Keratinocyte (primary cell): Measurements from ENCODE around the gene ALDH3B2. TPM values are rescaled to one million over a fixed set of nuclear protein-coding genes. Genes with fewer than 3 reads are reported as not detected.
A peak's percentile ranks its signal among the peaks of the same experiment; 100 is the strongest.

Experiments
- DNase-seq: peaks from one replicate; pipeline ENCODE4 v3.0.0-alpha.2; 2011; ENCODE audit warnings: low read depth, missing footprints, low spot score
- FAIRE-seq: peaks from 2 replicates; lab custom pipeline; 2011; peaks lifted over from hg19 to GRCh38; lab: Jason Lieb, UNC
- H2AFZ ChIP-seq: 2 replicates; pipeline ENCODE4 v1.6.0; 2012; ENCODE audit warnings: low read length, control low read depth, inconsistent platforms; ENCODE audit not compliant: control insufficient read depth
- H3K27ac ChIP-seq: 2 replicates; pipeline ENCODE4 v1.5.1; 2011; ENCODE audit warnings: low read length; ENCODE audit not compliant: control insufficient read depth, insufficient read depth
- H3K27me3 ChIP-seq: 3 replicates; pipeline ENCODE4 v1.6.0; 2011; ENCODE audit warnings: low read length; ENCODE audit not compliant: control insufficient read depth, insufficient read depth; ENCODE audit errors: extremely low read depth
- H3K36me3 ChIP-seq, 2 experiments: 2 replicates in 1 of 2; 3 replicates in 1 of 2; pipeline ENCODE4 v1.5.1; 2011; ENCODE audit warnings: low read length in 2 of 2, mild to moderate bottlenecking in 1 of 2; ENCODE audit not compliant: control insufficient read depth in 2 of 2, insufficient read depth in 2 of 2; ENCODE audit errors: extremely low read depth in 1 of 2
- H3K4me1 ChIP-seq: 3 replicates; pipeline ENCODE4 v1.5.1; 2011; ENCODE audit warnings: low read length; ENCODE audit not compliant: control insufficient read depth, insufficient read depth; ENCODE audit errors: extremely low read depth
- H3K4me2 ChIP-seq: 3 replicates; pipeline ENCODE4 v1.6.0; 2011; ENCODE audit warnings: low read depth, low read length; ENCODE audit not compliant: control insufficient read depth, insufficient read depth; ENCODE audit errors: extremely low read depth
- H3K4me3 ChIP-seq, 3 experiments: fragments of 200-600 bp in 1 of 3; sonication (generic) in 1 of 3; 2 replicates in 2 of 3; 3 replicates in 1 of 3; pipeline ENCODE4 v1.5.1; 2011 to 2016; ENCODE audit warnings: low read length in 3 of 3, mild to moderate bottlenecking in 3 of 3, control low read depth in 2 of 3, inconsistent platforms in 1 of 3, low read depth in 1 of 3, mixed read lengths in 1 of 3, mixed run types in 1 of 3, moderate library complexity in 1 of 3; ENCODE audit not compliant: control insufficient read depth in 2 of 3, insufficient read depth in 2 of 3; ENCODE audit errors: extremely low read depth in 1 of 3
- H3K79me2 ChIP-seq: 2 replicates; pipeline ENCODE4 v1.6.0; 2012; ENCODE audit warnings: low read length; ENCODE audit not compliant: control insufficient read depth, insufficient read depth
- H3K9ac ChIP-seq: 3 replicates; pipeline ENCODE4 v1.6.0; 2011; ENCODE audit warnings: low read length; ENCODE audit not compliant: control insufficient read depth, insufficient read depth; ENCODE audit errors: extremely low read depth
- H3K9me1 ChIP-seq: 3 replicates; pipeline ENCODE4 v1.6.0; 2011; ENCODE audit warnings: low read length; ENCODE audit not compliant: control insufficient read depth, insufficient read depth; ENCODE audit errors: extremely low read depth
- H3K9me3 ChIP-seq: 2 replicates; pipeline ENCODE4 v1.5.1; 2012; ENCODE audit warnings: low read depth, low read length; ENCODE audit not compliant: control insufficient read depth
- H4K20me1 ChIP-seq: 3 replicates; pipeline ENCODE4 v1.6.0; 2011; ENCODE audit warnings: low read length; ENCODE audit not compliant: control insufficient read depth, insufficient read depth; ENCODE audit errors: extremely low read depth
- EZH2 ChIP-seq: IDR thresholded peaks from one replicate; pipeline ENCODE4 v1.6.1; 2012; ENCODE audit warnings: inconsistent platforms, mild to moderate bottlenecking, low read length, moderate library complexity
- dilution Hi-C: fragments of 300-500 bp; cut with MboI; formaldehyde crosslinking; loops from one replicate; pipeline ENCODE4 v1.7.0; 2020; ENCODE audit warnings: low sequenced_read_pairs; ENCODE audit not compliant: extremely low pct_ligation_motif_present
- polyA plus RNA-seq, 5 experiments: library from polyadenylated mRNA; depleted of rRNA in 3 of 5; stranded (reverse) in 3 of 5; stranded (forward) in 1 of 5; unstranded in 1 of 5; fragments of >200 nt; gene quantifications; 1 replicate in 1 of 5; 2 replicates in 3 of 5; 3 replicates in 1 of 5; pipeline versions ENCODE4 v1.2.1 to v1.2.3, GENCODE V29; 2011 to 2012; ENCODE audit warnings: missing spikeins in 2 of 5, low read depth in 1 of 5, low replicate concordance in 1 of 5
- TF ChIP-seq, protein P1 (sequence below), 3 experiments: IDR thresholded peaks in 1 of 3; conservative IDR thresholded peaks in 1 of 3; optimal IDR thresholded peaks in 1 of 3; 2 replicates in 2 of 3; 3 replicates in 1 of 3; pipeline versions ENCODE3 to v1.5.1; 2011; ENCODE audit warnings: low read length in 3 of 3, mild to moderate bottlenecking in 3 of 3, moderate library complexity in 2 of 3, control low read depth in 1 of 3, inconsistent platforms in 1 of 3; ENCODE audit not compliant: insufficient read depth in 2 of 3; ENCODE audit errors: extremely low read depth in 1 of 3

Gene ALDH3B2
- polyA plus RNA-seq, 1 donor (not counting 4 experiments of a cell fraction or from before 2014, with no cell fraction given) = 0.67 TPM

DNA sequence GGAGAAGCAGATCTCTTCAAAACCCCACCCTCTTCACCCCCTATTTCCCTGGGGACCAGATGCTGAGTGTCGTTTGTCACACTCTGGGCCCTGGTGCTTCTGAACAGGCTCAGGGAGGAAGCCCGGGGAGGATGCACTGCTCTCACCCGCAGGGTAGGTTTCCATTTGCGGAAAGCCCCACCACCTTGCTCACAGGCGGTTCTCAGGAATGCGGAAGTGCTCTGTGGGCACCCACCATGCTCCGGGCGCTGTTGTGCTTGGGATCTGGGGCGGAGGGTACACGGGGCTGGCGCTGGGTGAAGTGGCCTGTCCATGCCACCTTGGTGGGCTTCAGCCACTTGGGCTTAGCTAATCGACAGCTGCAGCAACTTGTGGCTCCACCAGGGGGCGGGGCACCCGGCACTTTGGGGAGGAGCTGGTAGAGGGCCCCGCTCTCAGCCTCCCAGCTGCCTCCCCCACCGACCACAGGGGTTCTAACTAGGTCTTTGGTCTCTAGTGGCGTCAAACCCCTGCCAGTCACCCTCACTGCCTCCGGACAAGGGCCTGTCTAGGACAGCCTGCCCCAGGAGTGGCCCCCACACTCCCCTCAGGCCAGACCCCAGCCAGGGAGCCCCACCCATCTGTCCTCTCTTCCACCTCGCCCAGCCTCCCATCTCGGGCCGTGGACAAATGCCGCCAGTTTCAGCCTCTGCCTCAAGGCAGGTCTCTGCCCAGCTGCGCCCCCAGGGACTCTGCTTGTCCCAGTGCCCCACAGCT is 60.3 kb downstream of the ALDH3B2 start:
- peak overlapping the region; percentile 84 for H3K27ac ChIP-seq
- H4K20me1 ChIP-seq = no peaks in the 10 kb centered on the region
- H3K4me3 ChIP-seq = peak overlapping the region; percentile 21 to 50 (median 38)
- DNase-seq (no peak), FAIRE-seq (peak; percentile 43)
- H3K9me1 ChIP-seq = no peaks in the 10 kb centered on the region
- H3K4me2 ChIP-seq = peak overlapping the region; percentile 83
- no peak for TF ChIP-seq EZH2
- TF ChIP-seq, protein P1, sequence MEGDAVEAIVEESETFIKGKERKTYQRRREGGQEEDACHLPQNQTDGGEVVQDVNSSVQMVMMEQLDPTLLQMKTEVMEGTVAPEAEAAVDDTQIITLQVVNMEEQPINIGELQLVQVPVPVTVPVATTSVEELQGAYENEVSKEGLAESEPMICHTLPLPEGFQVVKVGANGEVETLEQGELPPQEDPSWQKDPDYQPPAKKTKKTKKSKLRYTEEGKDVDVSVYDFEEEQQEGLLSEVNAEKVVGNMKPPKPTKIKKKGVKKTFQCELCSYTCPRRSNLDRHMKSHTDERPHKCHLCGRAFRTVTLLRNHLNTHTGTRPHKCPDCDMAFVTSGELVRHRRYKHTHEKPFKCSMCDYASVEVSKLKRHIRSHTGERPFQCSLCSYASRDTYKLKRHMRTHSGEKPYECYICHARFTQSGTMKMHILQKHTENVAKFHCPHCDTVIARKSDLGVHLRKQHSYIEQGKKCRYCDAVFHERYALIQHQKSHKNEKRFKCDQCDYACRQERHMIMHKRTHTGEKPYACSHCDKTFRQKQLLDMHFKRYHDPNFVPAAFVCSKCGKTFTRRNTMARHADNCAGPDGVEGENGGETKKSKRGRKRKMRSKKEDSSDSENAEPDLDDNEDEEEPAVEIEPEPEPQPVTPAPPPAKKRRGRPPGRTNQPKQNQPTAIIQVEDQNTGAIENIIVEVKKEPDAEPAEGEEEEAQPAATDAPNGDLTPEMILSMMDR (optimal IDR thresholded peaks at IDR 0.05 in 1 of 3, IDR thresholded peaks at IDR 0.05 in 1 of 3, conservative IDR thresholded peaks at IDR 0.05 in 1 of 3; ENCODE audit: extremely low read depth in 1 of 3, insufficient read depth in 2 of 3, low read length in 3 of 3) = peak; percentile 40 to 76 (median 49)
- H3K27me3 ChIP-seq = peaks cover 10% of the 10 kb centered on the region
- peak overlapping the region; percentile 89 for H2AFZ ChIP-seq
- dilution Hi-C loops = no loop called here
- peaks cover 18 to 24% of the 10 kb centered on the region in 2 experiments for H3K36me3 ChIP-seq
- H3K79me2 ChIP-seq = no peaks in the 10 kb centered on the region
- peak overlapping the region; percentile 81 for H3K9ac ChIP-seq
- peaks cover 13% of the 10 kb centered on the region for H3K4me1 ChIP-seq
- no peaks in the 10 kb centered on the region for H3K9me3 ChIP-seq

DNA sequence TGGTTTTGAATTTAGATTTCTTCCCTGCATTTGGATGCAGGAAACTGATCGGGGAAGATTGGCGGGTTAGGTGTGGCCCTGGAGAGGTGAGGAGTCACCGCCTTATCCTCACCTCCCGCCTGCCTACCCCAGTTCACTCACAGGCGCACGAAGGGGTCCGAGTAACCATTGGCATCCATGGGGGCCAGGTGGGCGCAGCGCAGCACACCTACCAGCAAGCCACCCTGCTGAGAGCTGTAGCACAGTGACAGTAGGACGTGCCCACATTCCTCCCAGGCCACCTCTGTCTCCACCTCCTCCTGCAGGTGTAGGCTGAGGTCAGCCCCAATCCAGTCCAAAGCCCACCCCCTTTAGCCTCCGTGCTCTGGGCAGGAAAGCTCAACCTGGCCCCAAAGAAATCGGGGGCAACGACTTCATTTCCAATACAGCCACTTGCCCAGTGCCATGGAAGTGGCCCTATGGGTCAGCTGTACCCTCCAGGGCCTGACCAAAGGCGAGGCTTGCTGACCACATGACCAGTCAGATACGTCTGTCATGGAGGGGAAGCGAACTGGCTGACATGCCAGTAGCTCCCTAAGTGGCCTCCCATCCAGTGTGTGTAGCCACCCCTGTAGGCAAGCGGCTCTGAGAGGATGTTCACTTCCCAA is 61.0 kb downstream of the ALDH3B2 start:
- Histone ChIP-seq H3K27ac (peak overlapping the region; percentile 84), H3K9ac (peak overlapping the region; percentile 81), H3K4me1 (peaks cover 13% of the 10 kb centered on the region), H3K9me3 (no peaks in the 10 kb centered on the region), H3K36me3 (peaks cover 23 to 28% of the 10 kb centered on the region in 2 experiments), H3K4me3 (peak overlapping the region in 1 of 3 experiments; percentile 50), H3K9me1 (no peaks in the 10 kb centered on the region), H3K79me2 (peaks cover 1% of the 10 kb centered on the region), H4K20me1 (no peaks in the 10 kb centered on the region), H3K4me2 (peak overlapping the region; percentile 83), H3K27me3 (peaks cover 10% of the 10 kb centered on the region), H2AFZ (peak overlapping the region; percentile 89)
- dilution Hi-C loops = no loop called here
- DNase-seq (no peak), FAIRE-seq (no peak)
- TF ChIP-seq, protein P1 (optimal IDR thresholded peaks at IDR 0.05 in 1 of 3, IDR thresholded peaks at IDR 0.05 in 1 of 3, conservative IDR thresholded peaks at IDR 0.05 in 1 of 3; ENCODE audit: extremely low read depth in 1 of 3, insufficient read depth in 2 of 3, low read length in 3 of 3) = no peak
- TF ChIP-seq EZH2 = no peak
